Memory B cell (primary cell): ENCODE results near the gene MAD1L1.

Source experiments
- ATAC-seq: fragments of 150-1000 bp; cut with Tn5 transposase; 2 replicates; pipeline ENCODE4 v1.10.0; 2021; ENCODE audit warnings: low read depth, mild to moderate bottlenecking, moderate library complexity
- DNase-seq, 2 donors: peaks; one replicate each; pipeline ENCODE4 v3.0.0; 2022; ENCODE audit warnings: low spot score in 2 of 2
- H3K27ac Mint-ChIP-seq: one replicate; pipeline ENCODE4 v1.8.0; 2022; ENCODE audit warnings: mild to moderate bottlenecking, moderate library complexity, mixed read lengths
- H3K27me3 Mint-ChIP-seq: one replicate; pipeline ENCODE4 v1.8.0; 2022; ENCODE audit warnings: mixed read lengths
- H3K36me3 Mint-ChIP-seq: one replicate; pipeline ENCODE4 v1.8.0; 2022; ENCODE audit warnings: mild to moderate bottlenecking, mixed read lengths
- H3K4me1 Mint-ChIP-seq: one replicate; pipeline ENCODE4 v1.8.0; 2022; ENCODE audit warnings: mixed read lengths
- H3K4me3 Mint-ChIP-seq: one replicate; pipeline ENCODE4 v1.8.0; 2022; ENCODE audit warnings: mild to moderate bottlenecking, moderate library complexity, mixed read lengths
- H3K9me3 Mint-ChIP-seq: one replicate; pipeline ENCODE4 v1.8.0; 2022; ENCODE audit warnings: mixed read lengths

MAD1L1 gene

GRCh38 chr7:2191016-2191415 lies 41.7 kb downstream of the MAD1L1 start:
- Mint-ChIP-seq H3K27me3 (no peaks in the 10 kb centered on the region), H3K27ac (no peak overlapping the region), H3K4me3 (no peak overlapping the region), H3K36me3 (peaks cover 29% of the 10 kb centered on the region), H3K9me3 (peaks cover 9% of the 10 kb centered on the region), H3K4me1 (no peaks in the 10 kb centered on the region)
- no peak for ATAC-seq
- DNase-seq, result no peak

DNA sequence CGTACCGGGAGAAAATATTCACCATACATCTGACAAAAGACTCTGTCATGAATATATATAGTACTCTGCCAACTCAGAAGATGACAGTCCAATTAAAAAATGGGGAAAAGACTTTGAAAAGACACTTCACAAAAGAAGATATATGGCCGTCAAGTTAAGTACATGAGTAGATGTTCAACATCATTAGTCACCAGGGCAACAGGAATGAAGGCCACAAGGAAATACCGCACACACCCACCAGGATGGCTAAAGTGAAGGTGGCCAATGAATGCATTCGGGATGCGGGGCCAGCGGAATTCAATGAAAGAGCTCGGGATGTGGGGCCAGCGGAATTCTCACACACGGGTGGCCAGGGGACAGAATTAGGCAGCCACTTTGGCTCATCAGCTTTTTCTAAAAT lies 42.2 kb downstream of the MAD1L1 start:
- ATAC-seq (no peak), DNase-seq (no peak)
- Mint-ChIP-seq H3K27me3 (no peaks in the 10 kb centered on the region), H3K36me3 (peaks cover 31% of the 10 kb centered on the region), H3K4me1 (no peaks in the 10 kb centered on the region), H3K4me3 (no peak overlapping the region), H3K9me3 (peaks cover 9% of the 10 kb centered on the region), H3K27ac (peak overlapping the region; percentile 60)

DNA sequence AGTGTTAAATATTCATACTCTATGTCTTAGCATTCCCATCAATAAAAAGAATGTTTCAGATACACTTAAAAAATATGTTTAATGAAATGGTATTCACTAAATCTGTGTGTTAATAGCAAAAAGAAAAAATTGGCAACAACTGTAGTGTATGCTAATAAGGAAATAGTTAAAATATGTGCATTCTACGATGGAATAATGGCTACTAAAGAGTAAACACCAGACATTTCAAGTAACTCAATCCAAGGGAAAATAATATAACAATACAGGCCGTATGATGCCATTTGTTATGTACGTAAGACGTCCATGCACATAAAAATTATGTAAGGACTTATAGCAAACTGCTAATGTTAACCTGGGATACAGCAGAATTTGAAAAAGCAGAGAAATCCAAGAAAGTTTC lies 46.6 kb downstream of the MAD1L1 start:
- H3K4me3 Mint-ChIP-seq, result no peak overlapping the region
- ATAC-seq, result no peak
- H3K36me3 Mint-ChIP-seq, result peaks cover 41% of the 10 kb centered on the region
- peaks cover 9% of the 10 kb centered on the region for H3K9me3 Mint-ChIP-seq
- no peak overlapping the region for H3K27ac Mint-ChIP-seq
- H3K27me3 Mint-ChIP-seq, result no peaks in the 10 kb centered on the region
- no peak for DNase-seq
- H3K4me1 Mint-ChIP-seq, result peaks cover 9% of the 10 kb centered on the region

- Mint-ChIP-seq H3K4me3 (no peak overlapping the region), H3K27ac (no peak overlapping the region), H3K4me1 (peaks cover 9% of the 10 kb centered on the region), H3K9me3 (peaks cover 9% of the 10 kb centered on the region), H3K27me3 (no peaks in the 10 kb centered on the region), H3K36me3 (peaks cover 46% of the 10 kb centered on the region)
- no peak for ATAC-seq
- no peak for DNase-seq
These were observed 47.0 kb downstream of the MAD1L1 start for GRCh38 chr7:2185715-2186114.

DNA sequence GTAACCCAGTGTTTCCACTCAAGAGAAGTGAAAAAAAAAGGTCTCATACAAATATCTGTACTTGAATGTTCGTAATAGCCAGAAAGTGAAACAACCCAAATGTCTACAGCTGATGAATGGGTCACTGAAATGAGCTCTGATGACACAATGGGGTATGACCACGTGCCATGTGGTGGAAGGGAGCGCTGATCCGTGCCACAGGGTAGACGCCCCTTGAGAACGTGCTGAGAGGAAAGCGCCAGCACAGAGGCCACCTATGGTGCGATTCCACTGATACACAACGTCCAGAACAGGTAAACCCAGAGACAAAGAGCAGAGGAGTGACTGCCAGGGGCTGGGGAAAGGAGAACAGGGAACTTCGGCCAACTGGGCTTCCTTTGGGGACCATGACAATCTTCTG lies 50.3 kb downstream of the MAD1L1 start:
- Mint-ChIP-seq H3K27me3 (no peaks in the 10 kb centered on the region), H3K27ac (peak overlapping the region; percentile 81), H3K9me3 (no peaks in the 10 kb centered on the region), H3K4me1 (peaks cover 9% of the 10 kb centered on the region), H3K36me3 (peaks cover 29% of the 10 kb centered on the region), H3K4me3 (no peak overlapping the region)
- peak; percentile 98 for ATAC-seq
- no peak for DNase-seq

- DNase-seq, result no peak
- H3K9me3 Mint-ChIP-seq, result no peaks in the 10 kb centered on the region
- peaks cover 9% of the 10 kb centered on the region for H3K4me1 Mint-ChIP-seq
- ATAC-seq, result no peak
- H3K4me3 Mint-ChIP-seq, result no peak overlapping the region
- H3K27ac Mint-ChIP-seq, result no peak overlapping the region
- H3K27me3 Mint-ChIP-seq, result no peaks in the 10 kb centered on the region
- H3K36me3 Mint-ChIP-seq, result peaks cover 29% of the 10 kb centered on the region
These were observed 51.5 kb downstream of the MAD1L1 start for GRCh38 chr7:2181077-2181854.

DNA sequence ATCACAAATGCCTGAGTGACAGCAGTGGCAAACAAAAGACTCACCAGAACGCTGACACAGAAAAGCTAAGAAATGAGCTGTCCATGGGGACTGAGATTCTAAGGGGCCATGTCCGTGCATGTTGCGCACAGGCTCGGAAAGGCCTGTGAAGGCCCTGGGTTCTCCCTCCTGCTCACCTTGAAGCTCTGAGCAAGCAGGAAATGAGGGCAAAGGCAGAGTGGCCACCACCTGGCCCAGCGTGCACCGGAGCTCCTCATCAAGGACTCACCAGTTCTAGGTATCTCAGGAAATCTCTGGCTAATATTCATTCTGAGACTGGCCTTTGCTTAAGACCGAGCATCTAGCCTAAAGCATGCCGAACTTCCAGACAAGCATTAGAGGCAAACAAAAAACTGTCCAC lies 52.7 kb downstream of the MAD1L1 start:
- Mint-ChIP-seq H3K4me3 (no peak overlapping the region), H3K27ac (no peak overlapping the region), H3K36me3 (peaks cover 25% of the 10 kb centered on the region), H3K4me1 (peaks cover 10% of the 10 kb centered on the region), H3K27me3 (no peaks in the 10 kb centered on the region), H3K9me3 (no peaks in the 10 kb centered on the region)
- DNase-seq (no peak), ATAC-seq (no peak)

- peaks cover 29% of the 10 kb centered on the region for H3K36me3 Mint-ChIP-seq
- no peaks in the 10 kb centered on the region for H3K27me3 Mint-ChIP-seq
- DNase-seq, result no peak
- no peak overlapping the region for H3K27ac Mint-ChIP-seq
- H3K4me3 Mint-ChIP-seq, result no peak overlapping the region
- H3K9me3 Mint-ChIP-seq, result no peaks in the 10 kb centered on the region
- ATAC-seq, result no peak
- peaks cover 4% of the 10 kb centered on the region for H3K4me1 Mint-ChIP-seq
These were observed 57.2 kb downstream of the MAD1L1 start for GRCh38 chr7:2175514-2175913.

GRCh38 chr7:2175091-2175490 lies 57.7 kb downstream of the MAD1L1 start:
- no peak for DNase-seq
- no peaks in the 10 kb centered on the region for H3K9me3 Mint-ChIP-seq
- no peak for ATAC-seq
- H3K4me3 Mint-ChIP-seq, result no peak overlapping the region
- peaks cover 4% of the 10 kb centered on the region for H3K4me1 Mint-ChIP-seq
- H3K36me3 Mint-ChIP-seq, result peaks cover 32% of the 10 kb centered on the region
- H3K27me3 Mint-ChIP-seq, result no peaks in the 10 kb centered on the region
- H3K27ac Mint-ChIP-seq, result no peak overlapping the region

- no peak for DNase-seq
- ATAC-seq, result no peak
- H3K4me1 Mint-ChIP-seq, result peaks cover 6% of the 10 kb centered on the region
- H3K27ac Mint-ChIP-seq, result no peak overlapping the region
- H3K4me3 Mint-ChIP-seq, result no peak overlapping the region
- H3K27me3 Mint-ChIP-seq, result no peaks in the 10 kb centered on the region
- H3K36me3 Mint-ChIP-seq, result peaks cover 36% of the 10 kb centered on the region
- H3K9me3 Mint-ChIP-seq, result no peaks in the 10 kb centered on the region
These were observed 59.4 kb downstream of the MAD1L1 start for GRCh38 chr7:2173189-2173827.

DNA sequence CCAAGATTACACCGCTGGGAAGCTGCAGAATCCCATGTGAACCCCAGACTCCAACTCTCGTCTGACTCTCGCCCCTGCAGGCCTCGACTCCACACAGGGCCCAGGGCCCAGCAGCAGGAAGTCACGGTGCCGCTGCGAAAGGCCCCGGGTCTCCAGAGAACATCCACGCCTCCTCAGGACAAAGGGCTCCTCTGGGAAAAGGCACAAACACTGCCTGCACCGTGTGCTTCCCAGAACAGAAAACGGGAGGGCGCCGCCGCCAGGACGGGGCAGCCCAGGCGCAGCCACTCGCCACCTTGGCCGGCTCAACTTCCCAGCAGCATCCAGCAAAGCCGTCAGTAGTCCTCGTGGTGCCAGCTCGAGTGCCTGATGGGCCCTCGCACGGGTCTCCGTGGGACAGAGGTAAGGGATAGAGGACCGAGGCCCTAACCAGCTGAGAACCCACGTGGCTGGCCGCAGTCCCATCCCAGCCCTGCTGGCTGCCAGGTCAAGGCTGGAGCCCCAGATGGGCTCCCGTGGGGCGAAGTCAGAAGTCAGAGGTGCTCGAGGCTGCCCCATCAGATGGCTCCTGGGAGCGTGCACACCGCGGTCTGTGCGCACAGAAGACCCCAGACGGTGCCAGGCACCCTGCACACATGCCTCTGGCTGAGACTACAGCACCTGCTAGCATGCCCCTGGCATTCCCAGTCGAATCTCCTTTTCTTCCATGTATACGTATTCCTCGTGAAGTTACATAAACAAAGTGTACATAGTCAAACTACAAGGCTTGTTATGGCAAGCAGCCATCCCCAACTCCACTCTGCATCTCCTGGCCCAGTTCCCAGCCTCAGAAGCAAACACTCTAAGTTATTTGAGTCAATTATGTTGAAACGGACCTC lies 60.2 kb downstream of the MAD1L1 start:
- no peak overlapping the region for H3K4me3 Mint-ChIP-seq
- H3K27me3 Mint-ChIP-seq, result no peaks in the 10 kb centered on the region
- H3K36me3 Mint-ChIP-seq, result peaks cover 35% of the 10 kb centered on the region
- DNase-seq, result no peak
- H3K9me3 Mint-ChIP-seq, result no peaks in the 10 kb centered on the region
- no peak for ATAC-seq
- peaks cover 6% of the 10 kb centered on the region for H3K4me1 Mint-ChIP-seq
- H3K27ac Mint-ChIP-seq, result no peak overlapping the region

DNA sequence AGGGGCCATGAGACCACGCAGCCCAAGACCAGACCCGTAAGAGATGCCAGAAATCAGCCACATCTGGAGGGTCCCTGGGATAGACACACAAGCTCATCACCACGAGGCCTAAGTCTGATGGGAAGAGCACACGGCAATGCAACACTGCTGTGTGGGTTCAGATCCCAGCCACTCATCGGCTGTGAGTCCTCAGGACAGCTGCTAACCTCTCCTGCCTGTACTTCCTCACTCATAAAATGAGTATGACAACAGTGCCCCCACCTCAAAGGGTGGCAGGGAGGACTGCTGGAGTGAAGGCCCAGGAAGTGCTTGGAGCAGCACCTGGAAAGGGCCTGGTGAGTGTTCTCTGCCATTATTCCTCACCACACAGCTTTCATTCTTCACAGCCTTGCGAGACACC lies 60.9 kb downstream of the MAD1L1 start:
- Mint-ChIP-seq H3K36me3 (peaks cover 36% of the 10 kb centered on the region), H3K9me3 (no peaks in the 10 kb centered on the region), H3K4me1 (peaks cover 6% of the 10 kb centered on the region), H3K27ac (no peak overlapping the region), H3K27me3 (no peaks in the 10 kb centered on the region), H3K4me3 (no peak overlapping the region)
- DNase-seq (no peak), ATAC-seq (no peak)

GRCh38 chr7:2170576-2171521 lies 61.9 kb downstream of the MAD1L1 start:
- Mint-ChIP-seq H3K36me3 (peaks cover 37% of the 10 kb centered on the region), H3K9me3 (no peaks in the 10 kb centered on the region), H3K4me1 (peaks cover 8% of the 10 kb centered on the region), H3K4me3 (no peak overlapping the region), H3K27me3 (no peaks in the 10 kb centered on the region), H3K27ac (no peak overlapping the region)
- no peak for DNase-seq
- no peak for ATAC-seq
